Measurements from ENCODE around the gene ADARB1.

ADARB1 gene

DNA sequence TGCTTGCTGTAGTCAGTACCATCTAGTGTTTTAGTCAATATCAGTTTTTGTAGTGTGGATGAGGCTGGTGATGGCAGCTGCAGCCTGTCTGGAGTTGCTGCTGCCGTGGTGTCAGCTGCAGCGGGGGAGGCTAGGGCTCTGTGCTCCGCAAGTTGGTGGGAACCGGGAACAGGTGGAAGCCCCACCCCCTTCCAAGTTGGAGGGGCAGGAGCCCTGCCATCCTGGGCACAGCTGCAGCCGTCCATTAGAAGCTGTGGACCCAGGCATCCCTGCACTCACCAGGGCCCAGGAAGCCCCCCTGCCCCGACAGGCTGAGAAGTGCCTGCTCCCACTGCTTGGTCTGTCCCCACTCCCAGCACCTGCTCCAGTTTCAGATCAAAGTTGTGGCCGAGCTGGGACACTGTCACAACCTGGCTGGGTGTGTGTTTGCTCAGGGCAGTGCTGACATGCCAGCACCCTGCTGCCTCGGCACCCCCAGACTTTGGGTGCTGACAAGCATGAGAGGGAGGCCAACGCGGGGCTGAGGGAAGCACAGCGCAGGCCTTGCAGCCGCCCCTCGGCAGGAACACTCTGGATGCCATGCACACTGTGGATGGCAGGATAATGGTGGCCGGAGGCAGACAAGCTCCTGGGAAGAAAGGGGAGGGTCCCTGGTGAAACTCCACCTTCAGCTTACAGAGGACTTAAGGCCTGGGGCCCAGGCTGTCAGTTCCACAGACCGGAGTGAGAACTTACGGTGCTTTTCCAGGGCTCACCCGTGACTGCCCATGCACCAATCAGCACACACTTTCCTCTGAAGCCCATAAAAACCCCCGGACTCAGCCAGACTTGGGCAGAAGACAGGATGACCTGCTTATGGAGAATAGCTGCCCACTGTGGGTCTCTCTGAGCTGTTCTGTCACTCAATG is 86.9 kb downstream of the ADARB1 start:
- Histone ChIP-seq H3K9me3 (ENCODE audit: control insufficient read depth, low read length) (no peaks in the 10 kb centered on the region), H3K36me3 (ENCODE audit: control insufficient read depth, insufficient read depth, low read length, severe bottlenecking) (peaks cover 5% of the 10 kb centered on the region), H3K27me3 (replicated peaks; ENCODE audit: control insufficient read depth, insufficient read depth, low read length) (no peaks in the 10 kb centered on the region), H3K4me3 (ENCODE audit: low read length) (no peak overlapping the region), H3K4me1 (ENCODE audit: control insufficient read depth, insufficient read depth, low read length) (peaks cover 8% of the 10 kb centered on the region), H3K9ac (ENCODE audit: low read length) (no peak overlapping the region)
- DNase-seq (ENCODE audit: low read depth) = no peak

DNA sequence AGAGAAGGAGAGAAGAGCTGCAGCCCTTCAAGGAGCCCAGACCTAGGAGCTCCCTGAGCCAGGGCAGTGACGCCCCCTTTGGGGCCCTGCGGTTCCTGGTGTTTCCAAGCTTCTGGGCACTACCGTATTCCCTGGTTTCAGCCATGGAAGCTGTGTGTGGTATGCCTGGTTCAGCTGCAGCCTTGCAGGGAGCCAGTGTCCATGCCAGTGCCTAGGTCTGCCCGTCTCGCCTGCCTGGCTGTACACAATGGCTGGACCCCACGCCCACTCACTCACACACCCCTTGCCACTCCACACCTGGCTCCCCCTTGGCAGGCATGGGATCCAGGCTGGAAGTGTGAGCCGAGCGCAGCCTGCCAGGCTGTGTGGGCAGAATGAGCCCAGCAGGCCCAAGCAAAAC is 87.7 kb downstream of the ADARB1 start:
- peaks cover 5% of the 10 kb centered on the region for H3K36me3 ChIP-seq (ENCODE audit: control insufficient read depth, insufficient read depth, low read length, severe bottlenecking)
- H3K27me3 ChIP-seq (replicated peaks; ENCODE audit: control insufficient read depth, insufficient read depth, low read length) = no peaks in the 10 kb centered on the region
- H3K4me3 ChIP-seq (ENCODE audit: low read length) = no peak overlapping the region
- H3K4me1 ChIP-seq (ENCODE audit: control insufficient read depth, insufficient read depth, low read length) = peaks cover 13% of the 10 kb centered on the region
- no peak for DNase-seq (ENCODE audit: low read depth)
- no peak overlapping the region for H3K9ac ChIP-seq (ENCODE audit: low read length)
- H3K9me3 ChIP-seq (ENCODE audit: control insufficient read depth, low read length) = no peaks in the 10 kb centered on the region

DNA sequence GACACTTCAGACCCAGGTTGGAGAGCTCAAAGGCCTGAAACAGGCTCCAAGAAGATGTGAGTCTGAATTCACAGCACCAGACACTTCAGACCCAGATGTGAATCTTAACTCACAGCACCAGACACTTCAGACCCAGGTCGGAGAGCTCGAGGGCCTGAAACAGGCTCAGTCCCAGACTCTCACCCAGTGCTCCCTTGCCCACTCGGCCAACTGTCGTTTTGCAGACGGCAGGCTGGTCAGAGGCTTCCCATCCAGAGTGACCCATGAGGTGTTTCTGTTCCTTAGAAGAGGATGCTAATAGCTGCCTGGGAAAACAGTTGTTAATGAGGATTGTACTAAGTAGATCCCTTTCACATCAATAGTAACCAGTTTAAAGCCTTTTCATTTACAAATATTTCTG is 88.4 kb downstream of the ADARB1 start:
- Histone ChIP-seq H3K36me3 (ENCODE audit: control insufficient read depth, insufficient read depth, low read length, severe bottlenecking) (peaks cover 5% of the 10 kb centered on the region), H3K4me3 (ENCODE audit: low read length) (no peak overlapping the region), H3K4me1 (ENCODE audit: control insufficient read depth, insufficient read depth, low read length) (peaks cover 20% of the 10 kb centered on the region), H3K9ac (ENCODE audit: low read length) (no peak overlapping the region), H3K27me3 (replicated peaks; ENCODE audit: control insufficient read depth, insufficient read depth, low read length) (no peaks in the 10 kb centered on the region), H3K9me3 (ENCODE audit: control insufficient read depth, low read length) (no peaks in the 10 kb centered on the region)
- DNase-seq (ENCODE audit: low read depth) = no peak

DNA sequence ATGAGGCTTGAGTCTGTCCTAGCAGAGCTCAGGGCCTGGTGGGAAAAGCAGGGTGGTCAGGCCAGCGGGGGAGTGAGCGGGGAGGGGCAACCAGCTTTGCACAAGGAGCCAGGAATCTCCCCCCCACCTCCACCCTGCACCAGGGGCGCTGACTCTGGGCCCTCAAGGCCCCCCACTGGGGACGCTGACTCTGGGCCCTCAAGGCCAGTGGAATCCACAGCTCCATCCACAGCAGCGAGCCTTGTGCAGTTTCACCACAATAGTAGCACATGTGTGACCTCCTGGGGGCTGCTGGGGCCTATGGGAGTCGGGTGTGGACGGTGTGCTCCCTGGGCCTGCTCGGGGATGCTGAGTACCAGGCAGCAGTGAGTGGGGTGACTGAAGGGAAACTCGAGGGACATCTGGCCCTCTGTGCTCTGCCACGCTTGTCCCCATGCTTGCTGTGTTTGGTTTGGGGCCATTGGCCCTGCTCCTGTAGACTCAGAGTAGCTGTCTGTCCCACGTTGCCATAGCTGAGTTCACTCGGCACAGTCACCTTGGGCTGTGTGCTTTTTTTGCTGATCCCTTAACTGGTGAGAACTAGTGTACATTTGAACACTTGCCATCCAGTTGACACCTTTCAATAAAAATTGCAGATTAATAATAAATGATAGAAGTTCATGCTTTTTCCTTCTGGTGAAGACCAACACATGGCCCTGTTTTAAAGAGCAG is 89.2 kb downstream of the ADARB1 start:
- Histone ChIP-seq H3K27me3 (replicated peaks; ENCODE audit: control insufficient read depth, insufficient read depth, low read length) (no peaks in the 10 kb centered on the region), H3K4me3 (ENCODE audit: low read length) (no peak overlapping the region), H3K9ac (ENCODE audit: low read length) (peak overlapping the region; percentile 19), H3K4me1 (ENCODE audit: control insufficient read depth, insufficient read depth, low read length) (peaks cover 28% of the 10 kb centered on the region), H3K36me3 (ENCODE audit: control insufficient read depth, insufficient read depth, low read length, severe bottlenecking) (peaks cover 5% of the 10 kb centered on the region), H3K9me3 (ENCODE audit: control insufficient read depth, low read length) (no peaks in the 10 kb centered on the region)
- no peak for DNase-seq (ENCODE audit: low read depth)

GRCh38 chr21:45164124-45164511 is 89.7 kb downstream of the ADARB1 start:
- H3K9ac ChIP-seq (ENCODE audit: low read length) = no peak overlapping the region
- H3K4me1 ChIP-seq (ENCODE audit: control insufficient read depth, insufficient read depth, low read length) = peaks cover 33% of the 10 kb centered on the region
- H3K4me3 ChIP-seq (ENCODE audit: low read length) = no peak overlapping the region
- H3K27me3 ChIP-seq (replicated peaks; ENCODE audit: control insufficient read depth, insufficient read depth, low read length) = no peaks in the 10 kb centered on the region
- DNase-seq (ENCODE audit: low read depth) = no peak
- peaks cover 5% of the 10 kb centered on the region for H3K36me3 ChIP-seq (ENCODE audit: control insufficient read depth, insufficient read depth, low read length, severe bottlenecking)
- no peaks in the 10 kb centered on the region for H3K9me3 ChIP-seq (ENCODE audit: control insufficient read depth, low read length)

DNA sequence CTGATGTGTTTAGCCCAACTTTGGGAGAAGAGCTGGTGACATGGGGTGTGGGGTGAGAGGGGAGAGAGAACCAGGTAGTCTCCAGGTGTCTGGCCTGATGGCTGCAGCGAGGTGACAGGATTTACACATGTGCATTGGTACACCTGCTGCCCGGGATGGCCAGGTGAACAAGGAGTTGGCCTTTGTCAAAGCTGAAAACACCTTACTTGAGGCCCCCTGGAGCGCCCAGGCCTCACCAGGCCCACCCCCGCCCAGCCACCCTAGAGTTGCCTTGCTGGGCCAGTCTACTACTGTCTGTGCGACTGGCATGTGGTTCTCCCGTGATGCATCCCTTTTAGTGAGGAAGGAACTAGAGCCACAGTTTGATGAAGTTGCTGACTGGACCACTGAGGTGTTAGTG is 90.5 kb downstream of the ADARB1 start:
- Histone ChIP-seq H3K27me3 (replicated peaks; ENCODE audit: control insufficient read depth, insufficient read depth, low read length) (no peaks in the 10 kb centered on the region), H3K4me1 (ENCODE audit: control insufficient read depth, insufficient read depth, low read length) (peaks cover 33% of the 10 kb centered on the region), H3K4me3 (ENCODE audit: low read length) (no peak overlapping the region)

DNA sequence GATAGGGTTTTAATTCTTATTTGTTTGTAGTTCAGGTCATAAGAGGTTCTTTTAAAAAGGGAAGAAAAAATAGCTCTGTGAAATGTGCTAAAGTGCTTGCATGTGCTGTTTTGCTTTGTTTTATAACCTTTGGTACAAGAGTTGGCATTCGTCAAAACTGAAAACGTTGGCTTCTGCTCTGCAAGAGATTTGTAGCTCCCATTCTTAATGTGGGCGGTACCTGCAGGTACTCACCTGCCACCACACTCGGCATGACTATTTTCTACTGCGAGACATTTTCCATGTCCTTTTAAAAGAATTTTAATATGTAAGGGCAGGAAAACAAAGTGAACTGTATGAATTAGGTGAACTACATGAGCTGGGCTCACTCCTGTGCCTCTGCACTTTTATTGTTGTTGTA is 92.6 kb downstream of the ADARB1 start:
- Histone ChIP-seq H3K9ac (ENCODE audit: low read length) (no peak overlapping the region), H3K4me3 (ENCODE audit: low read length) (no peak overlapping the region), H3K9me3 (ENCODE audit: control insufficient read depth, low read length) (no peaks in the 10 kb centered on the region), H3K27me3 (replicated peaks; ENCODE audit: control insufficient read depth, insufficient read depth, low read length) (no peaks in the 10 kb centered on the region), H3K36me3 (ENCODE audit: control insufficient read depth, insufficient read depth, low read length, severe bottlenecking) (peaks cover 9% of the 10 kb centered on the region), H3K4me1 (ENCODE audit: control insufficient read depth, insufficient read depth, low read length) (peaks cover 33% of the 10 kb centered on the region)
- DNase-seq (ENCODE audit: low read depth) = no peak

More for the DNA sequence above, 90.5 kb downstream of the ADARB1 start:
- Histone ChIP-seq H3K9ac (ENCODE audit: low read length) (no peak overlapping the region), H3K36me3 (ENCODE audit: control insufficient read depth, insufficient read depth, low read length, severe bottlenecking) (peaks cover 5% of the 10 kb centered on the region), H3K9me3 (ENCODE audit: control insufficient read depth, low read length) (no peaks in the 10 kb centered on the region)
- DNase-seq (ENCODE audit: low read depth) = no peak

GRCh38 chr21:45167796-45168222 is 93.4 kb downstream of the ADARB1 start:
- H3K4me1 ChIP-seq (ENCODE audit: control insufficient read depth, insufficient read depth, low read length) = peaks cover 33% of the 10 kb centered on the region
- DNase-seq (ENCODE audit: low read depth) = peak; percentile 68
- H3K4me3 ChIP-seq (ENCODE audit: low read length) = peak overlapping the region; percentile 39
- H3K9ac ChIP-seq (ENCODE audit: low read length) = peak overlapping the region; percentile 23
- H3K9me3 ChIP-seq (ENCODE audit: control insufficient read depth, low read length) = no peaks in the 10 kb centered on the region
- peaks cover 10% of the 10 kb centered on the region for H3K36me3 ChIP-seq (ENCODE audit: control insufficient read depth, insufficient read depth, low read length, severe bottlenecking)
- H3K27me3 ChIP-seq (replicated peaks; ENCODE audit: control insufficient read depth, insufficient read depth, low read length) = no peaks in the 10 kb centered on the region

GRCh38 chr21:45168522-45168921 is 94.1 kb downstream of the ADARB1 start:
- H3K27me3 ChIP-seq (replicated peaks; ENCODE audit: control insufficient read depth, insufficient read depth, low read length) = no peaks in the 10 kb centered on the region
- no peaks in the 10 kb centered on the region for H3K9me3 ChIP-seq (ENCODE audit: control insufficient read depth, low read length)
- no peak for DNase-seq (ENCODE audit: low read depth)
- H3K4me1 ChIP-seq (ENCODE audit: control insufficient read depth, insufficient read depth, low read length) = peaks cover 32% of the 10 kb centered on the region
- H3K9ac ChIP-seq (ENCODE audit: low read length) = no peak overlapping the region
- peaks cover 15% of the 10 kb centered on the region for H3K36me3 ChIP-seq (ENCODE audit: control insufficient read depth, insufficient read depth, low read length, severe bottlenecking)
- no peak overlapping the region for H3K4me3 ChIP-seq (ENCODE audit: low read length)

DNA sequence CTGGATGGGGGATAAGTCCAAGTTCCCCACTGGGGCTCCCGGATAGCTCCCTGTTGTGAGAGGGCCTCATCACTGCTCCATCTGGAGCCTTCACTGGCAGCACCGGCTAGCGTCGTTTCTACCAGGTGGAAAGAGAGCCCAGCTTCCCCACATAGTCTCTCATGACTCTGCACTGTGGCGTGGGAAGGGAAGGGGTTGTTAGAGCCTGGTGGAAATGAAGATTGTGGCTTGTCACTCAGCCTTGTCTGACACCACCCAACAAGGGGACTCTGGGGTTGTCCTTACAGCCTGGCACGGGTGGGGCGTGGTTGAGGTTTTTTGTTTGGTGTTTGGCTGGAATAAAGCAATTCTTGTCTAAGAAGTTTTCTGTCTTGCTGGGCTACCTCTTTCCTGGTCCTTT is 94.6 kb downstream of the ADARB1 start:
- no peak overlapping the region for H3K4me3 ChIP-seq (ENCODE audit: low read length)
- no peaks in the 10 kb centered on the region for H3K9me3 ChIP-seq (ENCODE audit: control insufficient read depth, low read length)
- H3K9ac ChIP-seq (ENCODE audit: low read length) = no peak overlapping the region
- peaks cover 18% of the 10 kb centered on the region for H3K36me3 ChIP-seq (ENCODE audit: control insufficient read depth, insufficient read depth, low read length, severe bottlenecking)
- peaks cover 27% of the 10 kb centered on the region for H3K4me1 ChIP-seq (ENCODE audit: control insufficient read depth, insufficient read depth, low read length)
- H3K27me3 ChIP-seq (replicated peaks; ENCODE audit: control insufficient read depth, insufficient read depth, low read length) = no peaks in the 10 kb centered on the region
- no peak for DNase-seq (ENCODE audit: low read depth)

DNA sequence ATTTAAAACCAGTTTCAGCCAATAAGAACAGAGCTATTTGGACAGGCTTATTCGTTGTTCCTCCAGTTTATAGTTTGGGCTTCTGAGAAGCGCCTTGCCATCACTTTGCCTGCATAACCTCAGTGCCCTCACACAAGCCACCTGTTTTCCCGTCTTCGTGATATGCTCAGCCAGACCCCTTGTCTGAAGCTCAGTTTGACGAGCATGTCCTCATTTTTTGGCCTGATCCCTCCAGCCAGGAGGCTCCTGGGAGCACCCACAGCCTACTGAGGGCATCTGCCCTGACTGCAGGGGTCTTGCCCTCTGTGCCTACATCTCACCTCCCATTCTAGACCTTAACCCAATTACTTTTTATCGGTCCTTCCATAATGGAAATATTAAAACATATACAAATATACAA is 95.3 kb downstream of the ADARB1 start:
- H3K36me3 ChIP-seq (ENCODE audit: control insufficient read depth, insufficient read depth, low read length, severe bottlenecking) = peaks cover 18% of the 10 kb centered on the region
- H3K9me3 ChIP-seq (ENCODE audit: control insufficient read depth, low read length) = no peaks in the 10 kb centered on the region
- DNase-seq (ENCODE audit: low read depth) = no peak
- H3K9ac ChIP-seq (ENCODE audit: low read length) = no peak overlapping the region
- H3K27me3 ChIP-seq (replicated peaks; ENCODE audit: control insufficient read depth, insufficient read depth, low read length) = no peaks in the 10 kb centered on the region
- peaks cover 25% of the 10 kb centered on the region for H3K4me1 ChIP-seq (ENCODE audit: control insufficient read depth, insufficient read depth, low read length)
- no peak overlapping the region for H3K4me3 ChIP-seq (ENCODE audit: low read length)
